ENCODE results near the gene LHX1. TPM values are rescaled to one million over a fixed set of nuclear protein-coding genes. Genes with fewer than 3 reads are reported as not detected.
A peak's percentile ranks its signal among the peaks of the same experiment; 100 is the strongest.

Gene LHX1
- polyA plus RNA-seq, 1 donor (not counting 4 experiments of a cell fraction or from before 2014, with no cell fraction given) = 0.35 TPM

DNA sequence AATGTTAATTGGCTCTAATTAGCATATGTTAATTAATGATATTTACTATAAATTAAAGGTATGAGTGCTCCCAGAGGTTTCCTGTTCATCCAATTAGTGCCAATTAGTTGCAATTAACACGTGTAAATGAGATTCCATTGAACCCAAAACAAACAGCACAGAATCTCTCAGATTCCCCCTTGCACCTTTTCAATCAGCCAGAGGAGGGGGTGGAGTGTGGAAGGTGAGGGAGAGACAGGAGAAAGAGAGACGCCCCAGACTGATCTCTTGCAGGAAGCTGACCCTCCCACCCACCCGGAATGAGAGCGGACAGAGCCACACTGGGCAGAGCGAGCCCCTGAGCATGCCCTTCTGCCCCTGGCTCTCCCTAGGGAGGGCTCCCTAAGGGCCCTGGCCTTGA, 24.1 kb upstream of the LHX1 start:
- FAIRE-seq (no peak), DNase-seq (ENCODE audit: low read depth, low spot score) (no peak)
- Histone ChIP-seq H3K4me2 (ENCODE audit: control insufficient read depth, extremely low read depth, insufficient read depth, low read depth, low read length) (no peak overlapping the region), H3K36me3 (ENCODE audit: control insufficient read depth in 2 of 2, extremely low read depth in 1 of 2, insufficient read depth in 2 of 2, low read length in 2 of 2) (no peaks in the 10 kb centered on the region), H3K9me3 (ENCODE audit: control insufficient read depth, low read depth, low read length) (no peaks in the 10 kb centered on the region), H4K20me1 (ENCODE audit: control insufficient read depth, extremely low read depth, insufficient read depth, low read length) (no peaks in the 10 kb centered on the region), H3K9ac (ENCODE audit: control insufficient read depth, extremely low read depth, insufficient read depth, low read length) (no peak overlapping the region), H3K27me3 (ENCODE audit: control insufficient read depth, extremely low read depth, insufficient read depth, low read length) (no peaks in the 10 kb centered on the region), H3K9me1 (ENCODE audit: control insufficient read depth, extremely low read depth, insufficient read depth, low read length) (no peaks in the 10 kb centered on the region), H3K4me3 (ENCODE audit: control insufficient read depth in 2 of 3, extremely low read depth in 1 of 3, insufficient read depth in 2 of 3, low read depth in 1 of 3, low read length in 3 of 3) (no peak overlapping the region), H3K79me2 (ENCODE audit: control insufficient read depth, insufficient read depth, low read length) (no peaks in the 10 kb centered on the region), H3K4me1 (ENCODE audit: control insufficient read depth, extremely low read depth, insufficient read depth, low read length) (peaks cover 2% of the 10 kb centered on the region), H3K27ac (ENCODE audit: control insufficient read depth, insufficient read depth, low read length) (no peak overlapping the region), H2AFZ (ENCODE audit: control insufficient read depth, low read length) (no peak overlapping the region)
- TF ChIP-seq, protein P1, sequence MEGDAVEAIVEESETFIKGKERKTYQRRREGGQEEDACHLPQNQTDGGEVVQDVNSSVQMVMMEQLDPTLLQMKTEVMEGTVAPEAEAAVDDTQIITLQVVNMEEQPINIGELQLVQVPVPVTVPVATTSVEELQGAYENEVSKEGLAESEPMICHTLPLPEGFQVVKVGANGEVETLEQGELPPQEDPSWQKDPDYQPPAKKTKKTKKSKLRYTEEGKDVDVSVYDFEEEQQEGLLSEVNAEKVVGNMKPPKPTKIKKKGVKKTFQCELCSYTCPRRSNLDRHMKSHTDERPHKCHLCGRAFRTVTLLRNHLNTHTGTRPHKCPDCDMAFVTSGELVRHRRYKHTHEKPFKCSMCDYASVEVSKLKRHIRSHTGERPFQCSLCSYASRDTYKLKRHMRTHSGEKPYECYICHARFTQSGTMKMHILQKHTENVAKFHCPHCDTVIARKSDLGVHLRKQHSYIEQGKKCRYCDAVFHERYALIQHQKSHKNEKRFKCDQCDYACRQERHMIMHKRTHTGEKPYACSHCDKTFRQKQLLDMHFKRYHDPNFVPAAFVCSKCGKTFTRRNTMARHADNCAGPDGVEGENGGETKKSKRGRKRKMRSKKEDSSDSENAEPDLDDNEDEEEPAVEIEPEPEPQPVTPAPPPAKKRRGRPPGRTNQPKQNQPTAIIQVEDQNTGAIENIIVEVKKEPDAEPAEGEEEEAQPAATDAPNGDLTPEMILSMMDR (optimal IDR thresholded peaks at IDR 0.05 in 1 of 3, IDR thresholded peaks at IDR 0.05 in 1 of 3, conservative IDR thresholded peaks at IDR 0.05 in 1 of 3; ENCODE audit: extremely low read depth in 1 of 3, insufficient read depth in 2 of 3, low read length in 3 of 3) = no peak
- no peak for TF ChIP-seq EZH2 (IDR thresholded peaks at IDR 0.05; ENCODE audit: low read length)
- dilution Hi-C loops (cut with MboI; ENCODE audit: extremely low pct_ligation_motif_present, low sequenced_read_pairs) = no loop called here

DNA sequence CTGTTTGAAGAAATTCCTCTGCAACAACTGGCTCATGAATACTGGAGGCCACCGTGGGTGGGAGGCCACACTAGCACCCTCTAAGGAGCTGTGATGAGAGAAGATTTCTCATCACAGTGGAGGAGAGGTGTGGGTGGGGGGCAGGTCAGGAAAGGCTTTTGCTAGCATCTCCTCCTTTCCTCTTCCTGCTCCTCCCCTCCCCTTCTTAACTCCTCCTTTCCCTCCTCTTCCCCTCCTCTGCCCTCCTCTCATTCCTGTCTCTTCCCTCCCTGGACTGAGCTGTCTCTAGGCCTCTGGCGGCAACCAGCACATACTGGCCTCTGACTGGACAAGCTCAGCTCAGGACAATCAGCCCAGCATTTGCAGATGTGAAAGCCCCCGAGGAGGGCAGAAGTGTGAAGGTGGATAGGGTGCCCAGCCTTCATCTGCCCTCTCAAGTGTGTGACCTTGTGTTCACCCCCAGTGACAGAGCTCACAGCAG, 19.0 kb upstream of the LHX1 start:
- Histone ChIP-seq H3K4me2 (ENCODE audit: control insufficient read depth, extremely low read depth, insufficient read depth, low read depth, low read length) (no peak overlapping the region), H3K9ac (ENCODE audit: control insufficient read depth, extremely low read depth, insufficient read depth, low read length) (no peak overlapping the region), H3K9me1 (ENCODE audit: control insufficient read depth, extremely low read depth, insufficient read depth, low read length) (no peaks in the 10 kb centered on the region), H2AFZ (ENCODE audit: control insufficient read depth, low read length) (peak overlapping the region; percentile 43), H4K20me1 (ENCODE audit: control insufficient read depth, extremely low read depth, insufficient read depth, low read length) (no peaks in the 10 kb centered on the region), H3K4me1 (ENCODE audit: control insufficient read depth, extremely low read depth, insufficient read depth, low read length) (peaks cover 42% of the 10 kb centered on the region), H3K27ac (ENCODE audit: control insufficient read depth, insufficient read depth, low read length) (no peak overlapping the region), H3K27me3 (ENCODE audit: control insufficient read depth, extremely low read depth, insufficient read depth, low read length) (no peaks in the 10 kb centered on the region), H3K9me3 (ENCODE audit: control insufficient read depth, low read depth, low read length) (no peaks in the 10 kb centered on the region), H3K36me3 (ENCODE audit: control insufficient read depth in 2 of 2, extremely low read depth in 1 of 2, insufficient read depth in 2 of 2, low read length in 2 of 2) (no peaks in the 10 kb centered on the region), H3K4me3 (ENCODE audit: control insufficient read depth in 2 of 3, extremely low read depth in 1 of 3, insufficient read depth in 2 of 3, low read depth in 1 of 3, low read length in 3 of 3) (no peak overlapping the region), H3K79me2 (ENCODE audit: control insufficient read depth, insufficient read depth, low read length) (no peaks in the 10 kb centered on the region)
- FAIRE-seq (no peak), DNase-seq (ENCODE audit: low read depth, low spot score) (no peak)
- dilution Hi-C loops (cut with MboI; ENCODE audit: extremely low pct_ligation_motif_present, low sequenced_read_pairs) = no loop called here
- no peak for TF ChIP-seq EZH2 (IDR thresholded peaks at IDR 0.05; ENCODE audit: low read length)
- TF ChIP-seq, protein P1 (optimal IDR thresholded peaks at IDR 0.05 in 1 of 3, IDR thresholded peaks at IDR 0.05 in 1 of 3, conservative IDR thresholded peaks at IDR 0.05 in 1 of 3; ENCODE audit: extremely low read depth in 1 of 3, insufficient read depth in 2 of 3, low read length in 3 of 3) = no peak
